Activated CD4-positive, alpha-beta T cell treated with anti-CD3 and anti-CD28 coated beads, Interleukin-2, amount 10 ng/mL, durations not matched to agents 7 days and 5 days (primary cell): ENCODE data around the gene LRRC36. TPM values are rescaled to one million over a fixed set of nuclear protein-coding genes. Genes with fewer than 3 reads are reported as not detected.
"Not testable (repeated sequence)": the region's sequence is repeated elsewhere in the genome, so short reads cannot be mapped to it uniquely, and the experiment has no call there.

Source experiments
- CTCF ChIA-PET: fragments of 350-600 bp; sonication (Branson Sonifier 250); formaldehyde crosslinking; loops from one replicate; lab custom pipeline; 2021; ENCODE audit warnings: antibody characterized with exemption; lab: Charles Lee
- POLR2A ChIA-PET: fragments of 350-600 bp; sonication (Branson Sonifier 250); formaldehyde crosslinking; loops from one replicate; lab custom pipeline; 2021; ENCODE audit warnings: antibody characterized with exemption; lab: Charles Lee
- DNase-seq: peaks from one replicate; pipeline ENCODE4 v3.0.0-alpha.2; 2020
- H3K27ac Mint-ChIP-seq: one replicate; pipeline ENCODE4 v1.8.0; 2021; ENCODE audit warnings: mild to moderate bottlenecking, moderate library complexity, mixed read lengths
- H3K27me3 Mint-ChIP-seq: one replicate; pipeline ENCODE4 v1.8.0; 2021; ENCODE audit warnings: mixed read lengths
- H3K36me3 Mint-ChIP-seq: one replicate; pipeline ENCODE4 v1.8.0; 2021; ENCODE audit warnings: low read depth, mixed read lengths
- H3K4me1 Mint-ChIP-seq: one replicate; pipeline ENCODE4 v1.8.0; 2021; ENCODE audit warnings: mixed read lengths
- H3K4me3 Mint-ChIP-seq: one replicate; pipeline ENCODE4 v1.8.0; 2021; ENCODE audit warnings: mild to moderate bottlenecking, moderate library complexity, mixed read lengths
- H3K9me3 Mint-ChIP-seq: one replicate; pipeline ENCODE4 v1.8.0; 2021; ENCODE audit warnings: mixed read lengths
- total RNA-seq, 2 experiments: library from RNA; stranded (reverse); gene quantifications; one replicate each; pipeline ENCODE4 v1.2.3, GENCODE V29; 2021

The LRRC36 gene
- total RNA-seq, 2 experiments from 2014 or later, result not detected

- H3K27me3 Mint-ChIP-seq, result peaks cover 12% of the 10 kb centered on the region
- H3K9me3 Mint-ChIP-seq, H3K27ac Mint-ChIP-seq, H3K4me1 Mint-ChIP-seq, H3K4me3 Mint-ChIP-seq, DNase-seq, CTCF ChIA-PET, H3K36me3 Mint-ChIP-seq, POLR2A ChIA-PET: not testable (repeated sequence)
Measured at GRCh38 chr16:67359540-67360269, 33.1 kb downstream of the LRRC36 start.

GRCh38 chr16:67361038-67361437, 34.4 kb downstream of the LRRC36 start:
- DNase-seq, result no peak
- H3K36me3 Mint-ChIP-seq, result no peaks in the 10 kb centered on the region
- ChIA-PET POLR2A (no interaction called here), CTCF (no interaction called here)
- no peaks in the 10 kb centered on the region for H3K9me3 Mint-ChIP-seq
- no peak overlapping the region for H3K4me3 Mint-ChIP-seq
- H3K4me1 Mint-ChIP-seq, result peaks cover 9% of the 10 kb centered on the region
- H3K27ac Mint-ChIP-seq, result no peak overlapping the region
- H3K27me3 Mint-ChIP-seq, result peaks cover 13% of the 10 kb centered on the region

- H3K9me3 Mint-ChIP-seq, result no peaks in the 10 kb centered on the region
- peaks cover 10% of the 10 kb centered on the region for H3K27me3 Mint-ChIP-seq
- no peak for DNase-seq
- no peak overlapping the region for H3K27ac Mint-ChIP-seq
- no peak overlapping the region for H3K4me3 Mint-ChIP-seq
- ChIA-PET CTCF (no interaction called here), POLR2A (no interaction called here)
- H3K36me3 Mint-ChIP-seq, result no peaks in the 10 kb centered on the region
- H3K4me1 Mint-ChIP-seq, result peaks cover 9% of the 10 kb centered on the region
Measured at GRCh38 chr16:67364600-67365235, 38.1 kb downstream of the LRRC36 start.

- CTCF ChIA-PET, result interaction anchor here (0.5 kb wide), 1 partner anchor 42 kb away, joined by 3 read pairs; no protein-coding TSS in a partner anchor
- no peaks in the 10 kb centered on the region for H3K36me3 Mint-ChIP-seq
- DNase-seq, result no peak
- no peaks in the 10 kb centered on the region for H3K9me3 Mint-ChIP-seq
- H3K4me1 Mint-ChIP-seq, result peaks cover 1% of the 10 kb centered on the region
- no peak overlapping the region for H3K4me3 Mint-ChIP-seq
- H3K27ac Mint-ChIP-seq, result no peak overlapping the region
- POLR2A ChIA-PET, result no interaction called here
- H3K27me3 Mint-ChIP-seq, result no peaks in the 10 kb centered on the region
Measured at GRCh38 chr16:67370661-67371060, 44.0 kb downstream of the LRRC36 start.

GRCh38 chr16:67372664-67373063, 46.0 kb downstream of the LRRC36 start:
- ChIA-PET CTCF (interaction anchor here (1.5 kb wide), 1 partner anchor 28 kb away, joined by 3 read pairs; no protein-coding TSS in a partner anchor), POLR2A (no interaction called here)
- no peak overlapping the region for H3K4me3 Mint-ChIP-seq
- no peak overlapping the region for H3K27ac Mint-ChIP-seq
- H3K27me3 Mint-ChIP-seq, result peaks cover 5% of the 10 kb centered on the region
- no peaks in the 10 kb centered on the region for H3K4me1 Mint-ChIP-seq
- no peak for DNase-seq
- no peaks in the 10 kb centered on the region for H3K9me3 Mint-ChIP-seq
- no peaks in the 10 kb centered on the region for H3K36me3 Mint-ChIP-seq

GRCh38 chr16:67376012-67376411, 49.4 kb downstream of the LRRC36 start:
- H3K36me3 Mint-ChIP-seq, H3K27me3 Mint-ChIP-seq, DNase-seq, H3K27ac Mint-ChIP-seq, H3K4me3 Mint-ChIP-seq, POLR2A ChIA-PET, H3K9me3 Mint-ChIP-seq, H3K4me1 Mint-ChIP-seq: not testable (repeated sequence)
- CTCF ChIA-PET, result interaction anchor here (1.3 kb wide), 1 partner anchor 23 kb away, joined by 4 read pairs; no protein-coding TSS in a partner anchor

GRCh38 chr16:67378642-67379041, 52.0 kb downstream of the LRRC36 start:
- CTCF ChIA-PET, result interaction anchor here (1.6 kb wide), 1 partner anchor 11 kb away, joined by 3 read pairs; no protein-coding TSS in a partner anchor
- Mint-ChIP-seq H3K4me3 (no peak overlapping the region), H3K9me3 (no peaks in the 10 kb centered on the region), H3K36me3 (no peaks in the 10 kb centered on the region), H3K27me3 (peaks cover 5% of the 10 kb centered on the region), H3K4me1 (no peaks in the 10 kb centered on the region), H3K27ac (no peak overlapping the region)
- no peak for DNase-seq
- POLR2A ChIA-PET, result no interaction called here

GRCh38 chr16:67383284-67383683, 56.7 kb downstream of the LRRC36 start:
- peaks cover 15% of the 10 kb centered on the region for H3K27me3 Mint-ChIP-seq
- ChIA-PET POLR2A (no interaction called here), CTCF (interaction anchor here (1.3 to 1.7 kb wide), 3 partner anchors 10 to 85 kb away, joined by 3 to 4 read pairs (median 3); partner anchors contain the start of gene TPPP3)
- no peaks in the 10 kb centered on the region for H3K36me3 Mint-ChIP-seq
- H3K27ac Mint-ChIP-seq, result no peak overlapping the region
- H3K4me1 Mint-ChIP-seq, result no peaks in the 10 kb centered on the region
- H3K9me3 Mint-ChIP-seq, result no peaks in the 10 kb centered on the region
- no peak overlapping the region for H3K4me3 Mint-ChIP-seq
- DNase-seq, result no peak

- ChIA-PET POLR2A (no interaction called here), CTCF (interaction anchor here (0.7 to 1.7 kb wide), 3 partner anchors 8 to 63 kb away, joined by 3 to 4 read pairs (median 3); partner anchors contain the start of gene TPPP3)
- Mint-ChIP-seq H3K27me3 (peaks cover 17% of the 10 kb centered on the region), H3K27ac (no peak overlapping the region), H3K4me3 (no peak overlapping the region), H3K9me3 (no peaks in the 10 kb centered on the region), H3K4me1 (no peaks in the 10 kb centered on the region), H3K36me3 (no peaks in the 10 kb centered on the region)
- no peak for DNase-seq
Measured at GRCh38 chr16:67384778-67385510, 58.3 kb downstream of the LRRC36 start.

- no peaks in the 10 kb centered on the region for H3K9me3 Mint-ChIP-seq
- no peak overlapping the region for H3K4me3 Mint-ChIP-seq
- H3K4me1 Mint-ChIP-seq, result no peaks in the 10 kb centered on the region
- ChIA-PET POLR2A (no interaction called here), CTCF (interaction anchor here (0.5 to 1.2 kb wide), 2 partner anchors 41 to 128 kb away, joined by 3 read pairs; no protein-coding TSS in a partner anchor)
- no peak for DNase-seq
- H3K36me3 Mint-ChIP-seq, result no peaks in the 10 kb centered on the region
- no peak overlapping the region for H3K27ac Mint-ChIP-seq
- peaks cover 23% of the 10 kb centered on the region for H3K27me3 Mint-ChIP-seq
Measured at GRCh38 chr16:67386861-67387455, 60.3 kb downstream of the LRRC36 start.

GRCh38 chr16:67387479-67388079, 61.0 kb downstream of the LRRC36 start:
- Mint-ChIP-seq H3K27ac (no peak overlapping the region), H3K4me1 (no peaks in the 10 kb centered on the region), H3K36me3 (no peaks in the 10 kb centered on the region), H3K4me3 (no peak overlapping the region), H3K27me3 (peaks cover 29% of the 10 kb centered on the region), H3K9me3 (no peaks in the 10 kb centered on the region)
- ChIA-PET POLR2A (no interaction called here), CTCF (interaction anchor here (0.6 to 1.2 kb wide), 3 partner anchors 40 to 127 kb away, joined by 3 to 5 read pairs (median 4); no protein-coding TSS in a partner anchor)
- no peak for DNase-seq

- Mint-ChIP-seq H3K27ac (no peak overlapping the region), H3K4me1 (no peaks in the 10 kb centered on the region), H3K9me3 (no peaks in the 10 kb centered on the region), H3K36me3 (no peaks in the 10 kb centered on the region), H3K4me3 (no peak overlapping the region), H3K27me3 (peaks cover 34% of the 10 kb centered on the region)
- CTCF ChIA-PET, result interaction anchor here (0.6 to 1.1 kb wide), 3 partner anchors 54 to 128 kb away, joined by 3 to 5 read pairs (median 4); no protein-coding TSS in a partner anchor
- no peak for DNase-seq
- POLR2A ChIA-PET, result no interaction called here
Measured at GRCh38 chr16:67388191-67388590, 61.6 kb downstream of the LRRC36 start.
